ENCODE measurements around the gene EFEMP1. TPM values are rescaled to one million over a fixed set of nuclear protein-coding genes. Genes with fewer than 3 reads are reported as not detected.

EFEMP1 gene
- total RNA-seq, 1 experiment from 2014 or later, result 0.34 TPM

- TF ChIP-seq CTCF (IDR thresholded peaks at IDR 0.05 in 2 of 3, conservative IDR thresholded peaks at IDR 0.05 in 1 of 3; ENCODE audit: borderline replicate concordance in 1 of 3, insufficient read depth in 1 of 3, low read depth in 2 of 3, low read length in 2 of 3) (no peak), SIN3A (IDR thresholded peaks at IDR 0.05; ENCODE audit: low read depth) (no peak), EZH2phosphoT487 (IDR thresholded peaks at IDR 0.05; ENCODE audit: borderline replicate concordance) (no peak), ATF3 (IDR thresholded peaks at IDR 0.05) (no peak), ZBTB33 (IDR thresholded peaks at IDR 0.05; ENCODE audit: extremely low read depth, insufficient replicate concordance, low read length) (no peak), ZFX (IDR thresholded peaks at IDR 0.05) (no peak), ELF1 (IDR thresholded peaks at IDR 0.05; ENCODE audit: borderline replicate concordance, low read depth) (no peak), POLR2A (IDR thresholded peaks at IDR 0.05; ENCODE audit: borderline replicate concordance, extremely low read depth, insufficient read depth, insufficient read length) (no peak), MAX (IDR thresholded peaks at IDR 0.05) (no peak)
These were observed 42.4 kb upstream of the EFEMP1 start (continued) for GRCh38 chr2:55965966-55966365.

GRCh38 chr2:55965276-55965675, 41.7 kb upstream of the EFEMP1 start:
- no peak overlapping the region for H3K4me2 ChIP-seq (ENCODE audit: low read length)
- no peak overlapping the region for H3K4me3 ChIP-seq (replicated peaks in 1 of 2; ENCODE audit: low read depth in 1 of 2, low read length in 2 of 2)
- ATAC-seq (no peak), DNase-seq (ENCODE audit: low read depth, low spot score) (no peak)
- intact Hi-C loops (cut with micrococcal nuclease), result no loop called here
- no peak overlapping the region for H2AFZ ChIP-seq (ENCODE audit: low read depth, low read length, poor library complexity, severe bottlenecking)
- ChIA-PET RAD21 (ENCODE audit: low non-redundant PET in 1 of 2, low total read pairs in 2 of 2, uncharacterized antibody in 2 of 2, unreplicated experiment in 2 of 2) (interaction anchor here in 1 of 2 experiments (0.7 kb wide), 1 partner anchor 265 kb away, joined by 10 read pairs; no protein-coding TSS in a partner anchor), POLR2A (no interaction called here), CTCF (interaction anchor here (6.0 kb wide), 1 partner anchor 194 kb away, joined by 101 read pairs; no protein-coding TSS in a partner anchor)
- H3K27ac ChIP-seq (ENCODE audit: low read depth, low read length), result no peak overlapping the region
- no peaks in the 10 kb centered on the region for H3K36me3 ChIP-seq (ENCODE audit: control insufficient read depth in 1 of 2, insufficient read depth in 2 of 2, low read length in 2 of 2)
- peaks cover 0 to 3% of the 10 kb centered on the region in 2 experiments; a peak in 1 of 4 replicates for H3K4me1 ChIP-seq (ENCODE audit: control insufficient read depth in 1 of 2, insufficient read depth in 2 of 2, low read length in 2 of 2)
- TF ChIP-seq ZBTB33 (IDR thresholded peaks at IDR 0.05; ENCODE audit: extremely low read depth, insufficient replicate concordance, low read length), result no peak
- TF ChIP-seq POLR2AphosphoS5 (IDR thresholded peaks at IDR 0.05; ENCODE audit: low read depth, low read length), result no peak
- no peak for TF ChIP-seq MAX (IDR thresholded peaks at IDR 0.05)
- no peak for TF ChIP-seq ELF1 (IDR thresholded peaks at IDR 0.05; ENCODE audit: borderline replicate concordance, low read depth)
- no peak for TF ChIP-seq JUND (IDR thresholded peaks at IDR 0.05)
- no peak for TF ChIP-seq CBX3 (IDR thresholded peaks at IDR 0.05; ENCODE audit: low read depth)
- H3K9me3 ChIP-seq (ENCODE audit: control insufficient read depth in 1 of 2, insufficient read depth in 1 of 2, low read depth in 1 of 2, low read length in 2 of 2), result no peaks in the 10 kb centered on the region
- H4K20me1 ChIP-seq (ENCODE audit: insufficient read depth), result no peaks in the 10 kb centered on the region
- BruUV-seq (replicated peaks), result no TSS peak
- no peaks in the 10 kb centered on the region for H3K79me2 ChIP-seq (ENCODE audit: insufficient read depth, low read length)
- no peaks in the 10 kb centered on the region for H3K9me2 ChIP-seq (ENCODE audit: insufficient read depth)
- no peaks in the 10 kb centered on the region for H3K27me3 ChIP-seq (ENCODE audit: insufficient read depth, low read length)
- H3K9ac ChIP-seq (ENCODE audit: low read length), result no peak overlapping the region
